Measurements from ENCODE around the gene NPAS4.
"Not testable (repeated sequence)": the region's sequence is repeated elsewhere in the genome, so short reads cannot be mapped to it uniquely, and the experiment has no call there.

NPAS4 gene

GRCh38 chr11:66410191-66410590 lies 10.6 kb upstream of the NPAS4 start:
- no peak for DNase-seq
- no peak for TF ChIP-seq POLR2A (IDR thresholded peaks at IDR 0.05; ENCODE audit: low read length)
- TF ChIP-seq GATA1 (IDR thresholded peaks at IDR 0.05; ENCODE audit: low read depth, low read length): no peak

GRCh38 chr11:66411323-66411722 lies 9.5 kb upstream of the NPAS4 start:
- TF ChIP-seq GATA1 (IDR thresholded peaks at IDR 0.05; ENCODE audit: low read depth, low read length): no peak
- no peak for TF ChIP-seq POLR2A (IDR thresholded peaks at IDR 0.05; ENCODE audit: low read length)
- no peak for DNase-seq

DNA sequence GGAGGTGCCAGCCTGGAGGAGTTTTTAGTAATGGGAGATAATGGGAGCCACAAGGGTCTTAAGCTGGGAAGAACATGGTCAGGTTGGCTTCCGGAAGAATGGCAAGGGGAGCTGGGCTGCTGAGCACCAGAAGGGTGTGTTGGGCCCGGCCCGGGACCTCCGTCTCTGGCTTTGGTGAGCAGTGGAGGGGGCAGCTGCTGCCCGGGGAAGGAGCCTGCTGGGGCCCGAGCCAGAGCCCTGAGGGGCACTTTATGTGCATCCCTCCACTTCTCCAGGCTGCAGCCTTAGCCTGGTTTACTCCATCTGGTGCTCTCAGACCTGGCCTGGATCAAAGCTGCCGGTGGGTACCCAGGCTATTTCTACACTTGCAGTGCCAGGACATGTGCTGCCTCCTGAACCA lies 8.7 kb upstream of the NPAS4 start:
- TF ChIP-seq GATA1 (IDR thresholded peaks at IDR 0.05; ENCODE audit: low read depth, low read length) (no peak), POLR2A (IDR thresholded peaks at IDR 0.05; ENCODE audit: low read length) (no peak)
- DNase-seq: no peak

DNA sequence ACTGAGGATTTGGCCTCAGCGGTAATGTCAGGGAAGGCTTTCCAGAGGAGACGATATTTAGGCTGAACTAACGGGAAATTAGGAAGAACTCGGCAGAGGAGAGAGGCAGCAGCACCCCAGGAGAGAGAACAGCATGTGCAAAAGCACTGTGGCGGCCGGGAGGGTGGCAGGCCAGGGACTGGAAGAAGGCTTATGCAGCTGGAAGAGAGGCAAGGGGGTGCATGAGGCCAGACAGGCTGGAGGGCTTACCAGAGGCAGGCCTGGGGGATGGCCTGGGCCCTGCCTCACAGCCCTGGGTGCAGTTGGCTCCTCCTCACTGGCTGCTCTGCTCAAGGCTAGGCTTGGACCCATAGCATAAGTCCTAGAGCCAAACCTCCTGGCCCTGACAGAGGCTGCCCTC lies 7.7 kb upstream of the NPAS4 start:
- TF ChIP-seq GATA1 (IDR thresholded peaks at IDR 0.05; ENCODE audit: low read depth, low read length) (no peak), POLR2A (IDR thresholded peaks at IDR 0.05; ENCODE audit: low read length) (no peak)
- no peak for DNase-seq

DNA sequence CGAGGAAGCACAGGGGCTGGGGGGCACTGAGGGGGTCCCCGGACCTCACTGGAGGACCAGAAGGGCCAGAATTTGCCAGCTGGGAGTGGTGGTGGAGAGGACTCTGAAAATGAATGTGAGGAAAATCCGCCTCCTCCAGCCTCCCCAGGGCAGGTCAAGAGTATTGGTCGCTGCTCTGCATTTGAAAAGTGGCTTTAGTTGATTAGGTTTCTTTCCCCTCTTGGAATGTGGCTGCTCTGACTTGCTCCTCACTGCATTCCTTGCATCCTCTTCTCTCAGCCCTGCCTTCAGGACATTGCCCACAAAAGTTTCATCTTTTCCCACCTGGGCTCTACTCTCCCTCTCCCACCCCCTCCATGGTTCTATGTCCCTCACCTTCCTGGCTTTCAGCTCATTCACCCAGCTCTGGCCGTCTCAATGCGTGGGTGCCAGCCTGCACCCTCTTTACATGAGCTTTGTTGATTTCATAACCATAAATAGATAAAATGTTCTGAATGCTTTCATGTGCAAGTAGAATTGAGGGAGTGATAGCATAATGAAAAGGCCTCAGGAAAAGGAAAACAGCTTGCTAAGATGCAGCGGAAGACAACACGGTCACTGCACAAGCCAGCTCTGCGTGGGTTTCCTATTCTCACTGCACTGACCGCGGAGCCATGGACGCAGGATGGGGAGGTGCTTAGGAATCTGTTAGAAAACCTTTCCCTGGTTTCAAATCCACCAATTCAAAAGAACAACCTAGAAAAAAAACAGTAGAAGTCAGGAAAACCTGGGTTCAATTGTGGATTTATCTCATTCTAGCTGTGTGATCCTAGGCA lies 6.5 kb upstream of the NPAS4 start:
- DNase-seq: no peak
- no peak for TF ChIP-seq GATA1 (IDR thresholded peaks at IDR 0.05; ENCODE audit: low read depth, low read length)
- no peak for TF ChIP-seq POLR2A (IDR thresholded peaks at IDR 0.05; ENCODE audit: low read length)

DNA sequence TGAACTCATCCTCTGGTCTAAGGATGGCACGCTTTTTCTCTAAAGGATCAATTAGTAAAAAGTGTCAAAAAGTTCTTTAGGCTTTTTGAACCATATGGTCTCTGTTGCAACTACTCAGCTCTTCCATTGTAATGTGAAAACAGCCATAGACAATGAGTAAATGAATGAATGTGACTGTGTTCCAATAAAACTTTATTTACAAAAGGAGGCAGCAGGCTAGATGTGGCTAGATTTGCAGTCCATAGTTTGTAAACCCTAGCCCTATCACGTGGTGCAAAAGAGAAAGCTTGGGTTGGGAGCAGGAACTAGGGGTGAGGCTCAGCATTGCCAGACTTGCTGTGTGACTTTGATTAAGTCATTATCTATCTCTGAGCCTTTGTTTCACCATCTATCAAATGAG lies 5.4 kb upstream of the NPAS4 start:
- no peak for DNase-seq
- no peak for TF ChIP-seq POLR2A (IDR thresholded peaks at IDR 0.05; ENCODE audit: low read length)
- TF ChIP-seq GATA1 (IDR thresholded peaks at IDR 0.05; ENCODE audit: low read depth, low read length): no peak

DNA sequence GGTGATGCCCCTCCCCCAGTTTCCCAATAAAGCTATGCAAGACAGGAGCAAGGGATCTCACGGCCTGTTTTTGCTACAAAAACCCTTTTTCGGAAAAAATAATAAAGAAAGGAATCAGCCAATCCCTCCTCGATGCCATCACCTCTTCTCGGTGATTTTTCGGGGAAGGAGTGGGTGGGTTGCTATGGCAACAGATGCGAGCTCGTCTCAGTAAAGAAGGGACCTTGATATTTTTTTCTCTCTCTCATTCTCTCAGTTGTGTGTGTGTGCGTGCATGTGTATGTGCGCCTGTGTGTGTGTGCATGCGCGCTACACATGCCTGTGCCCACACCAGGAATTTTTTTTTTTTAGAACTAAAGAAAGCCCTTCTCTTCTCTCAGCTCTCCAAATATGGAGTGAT lies 3.8 kb upstream of the NPAS4 start:
- no peak for DNase-seq

DNA sequence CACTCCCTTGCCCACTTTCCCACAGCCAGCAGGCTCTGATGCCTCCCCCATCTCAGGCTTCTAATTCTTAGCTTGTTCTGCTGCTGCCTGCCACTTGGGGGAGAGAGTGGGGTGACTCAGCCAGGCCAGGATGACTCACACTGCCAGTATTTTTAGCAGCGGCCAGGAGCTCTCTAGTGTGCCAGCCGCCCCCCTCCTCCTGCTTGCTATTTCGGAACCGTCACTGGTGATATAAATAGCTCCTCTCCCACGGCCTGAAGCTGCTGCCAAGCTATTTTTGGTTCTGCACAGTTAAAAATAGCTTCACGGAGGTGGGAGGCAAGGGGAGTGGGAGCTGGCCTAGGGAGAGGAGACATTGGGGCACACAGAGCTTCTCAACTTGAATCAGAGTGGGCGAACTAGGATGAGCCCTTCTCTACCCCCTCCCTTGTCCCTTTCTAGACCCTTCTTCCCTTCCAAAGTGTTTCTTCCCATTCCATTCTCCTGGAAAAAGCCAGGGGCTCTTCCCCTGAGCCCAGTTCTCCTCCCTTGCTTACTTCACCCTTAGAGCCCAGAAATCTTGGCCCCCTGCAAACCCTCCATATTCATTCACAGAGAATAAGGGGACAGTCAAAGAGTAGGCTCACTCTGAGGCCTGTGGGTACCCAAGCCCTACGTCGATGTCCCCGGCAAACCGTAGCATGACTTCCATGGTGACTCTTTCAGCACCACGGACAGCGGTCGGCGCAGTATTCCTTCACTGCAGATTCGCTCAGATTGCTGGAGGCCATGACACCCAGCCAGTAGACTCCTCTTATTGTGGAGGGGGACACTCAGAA lies 2.5 kb upstream of the NPAS4 start:
- peak; percentile 70 to 79 for DNase-seq

More for the DNA sequence above, 3.8 kb upstream of the NPAS4 start:
- TF ChIP-seq POLR2A (IDR thresholded peaks at IDR 0.05; ENCODE audit: low read length): no peak
- TF ChIP-seq GATA1 (IDR thresholded peaks at IDR 0.05; ENCODE audit: low read depth, low read length): no peak

DNA sequence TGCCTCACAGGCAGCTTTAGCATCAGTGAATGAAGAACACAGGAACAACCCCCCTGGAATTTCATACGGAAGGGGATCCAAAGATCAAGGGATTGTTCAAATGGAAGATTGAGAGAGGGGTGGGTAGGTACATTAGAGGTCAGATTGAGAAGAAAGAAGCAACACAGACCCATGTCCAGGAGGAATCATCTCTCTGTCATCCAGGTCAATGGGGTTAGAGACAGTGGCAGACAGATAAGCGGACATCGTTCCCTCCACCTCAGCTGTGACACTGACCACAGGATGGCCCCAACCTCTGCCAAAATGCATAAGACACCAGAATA lies 1.9 kb upstream of the NPAS4 start:
- no peak for TF ChIP-seq GATA1 (IDR thresholded peaks at IDR 0.05; ENCODE audit: low read depth, low read length)
- TF ChIP-seq POLR2A (IDR thresholded peaks at IDR 0.05; ENCODE audit: low read length): no peak
- no peak for DNase-seq

More for the DNA sequence above, 2.5 kb upstream of the NPAS4 start:
- no peak for TF ChIP-seq POLR2A (IDR thresholded peaks at IDR 0.05; ENCODE audit: low read length)

GRCh38 chr11:66419825-66420224 lies 1.0 kb upstream of the NPAS4 start:
- TF ChIP-seq GATA1 (IDR thresholded peaks at IDR 0.05; ENCODE audit: low read depth, low read length): no peak
- no peak for TF ChIP-seq POLR2A (IDR thresholded peaks at IDR 0.05; ENCODE audit: low read length)
- DNase-seq: no peak

DNA sequence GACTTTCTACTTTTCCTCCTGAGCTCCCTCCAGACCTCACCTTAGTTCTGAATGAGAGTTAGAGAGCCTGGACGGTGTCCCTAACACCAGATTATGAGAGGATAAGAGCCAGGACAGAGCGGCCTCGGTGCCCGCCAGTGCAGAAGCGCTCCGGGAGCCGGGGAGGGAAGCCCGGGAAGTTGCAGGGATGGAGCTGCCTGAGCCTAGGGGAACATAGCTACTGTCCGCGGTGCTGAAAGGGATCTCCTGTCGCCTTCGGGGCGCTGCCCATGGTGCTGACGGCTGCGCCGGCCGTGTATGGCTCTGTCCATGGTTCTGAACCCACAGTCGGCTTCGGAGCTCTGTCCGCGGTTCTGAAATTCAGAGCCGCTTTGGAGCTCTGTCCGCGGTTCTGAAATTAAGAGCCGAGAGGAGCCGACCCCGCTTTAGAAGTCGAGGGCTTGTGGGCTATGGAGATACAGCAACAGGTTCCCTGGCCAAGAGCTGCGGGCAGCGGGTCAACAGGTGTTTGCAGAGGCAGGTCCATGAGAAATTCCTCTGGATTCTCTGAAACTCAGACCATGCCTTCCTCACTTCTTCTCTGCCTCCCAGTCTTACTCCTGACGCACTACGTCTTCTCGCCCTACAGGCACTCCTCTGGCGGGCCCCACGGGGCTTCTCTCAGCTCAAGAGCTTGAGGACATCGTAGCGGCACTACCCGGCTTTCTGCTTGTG lies 814 bp downstream of the NPAS4 start:
- TF ChIP-seq GATA1 (IDR thresholded peaks at IDR 0.05; ENCODE audit: low read depth, low read length) (no peak), POLR2A (IDR thresholded peaks at IDR 0.05; ENCODE audit: low read length) (no peak)
- DNase-seq: peak; percentile 85 to 90

DNA sequence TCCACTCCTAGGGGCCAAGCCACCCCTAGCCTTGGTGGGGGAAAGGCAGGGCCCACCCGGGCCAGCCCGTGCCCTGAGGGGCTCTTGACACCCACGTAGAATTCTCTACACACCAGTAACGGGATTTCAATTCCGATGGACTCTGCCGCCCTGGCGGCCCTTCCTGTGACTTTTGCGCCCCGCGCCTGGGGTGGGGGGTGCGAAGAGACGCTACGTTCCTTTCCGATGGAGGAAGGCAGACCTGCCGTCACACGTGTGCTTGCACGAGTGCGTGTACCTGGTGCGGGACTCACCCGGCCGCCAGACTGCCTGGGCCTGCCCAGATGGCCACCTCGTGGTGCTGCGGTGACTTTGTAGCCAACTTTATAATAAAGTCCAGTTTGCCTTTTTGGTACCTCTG lies 5.5 kb downstream of the NPAS4 start:
- no peak for DNase-seq
- no peak for TF ChIP-seq POLR2A (IDR thresholded peaks at IDR 0.05; ENCODE audit: low read length)
- no peak for TF ChIP-seq GATA1 (IDR thresholded peaks at IDR 0.05; ENCODE audit: low read depth, low read length)

- TF ChIP-seq POLR2A (IDR thresholded peaks at IDR 0.05; ENCODE audit: low read length): no peak
- no peak for TF ChIP-seq GATA1 (IDR thresholded peaks at IDR 0.05; ENCODE audit: low read depth, low read length)
- no peak for DNase-seq
These were observed 8.1 kb downstream of the NPAS4 start for GRCh38 chr11:66428933-66429332.

DNA sequence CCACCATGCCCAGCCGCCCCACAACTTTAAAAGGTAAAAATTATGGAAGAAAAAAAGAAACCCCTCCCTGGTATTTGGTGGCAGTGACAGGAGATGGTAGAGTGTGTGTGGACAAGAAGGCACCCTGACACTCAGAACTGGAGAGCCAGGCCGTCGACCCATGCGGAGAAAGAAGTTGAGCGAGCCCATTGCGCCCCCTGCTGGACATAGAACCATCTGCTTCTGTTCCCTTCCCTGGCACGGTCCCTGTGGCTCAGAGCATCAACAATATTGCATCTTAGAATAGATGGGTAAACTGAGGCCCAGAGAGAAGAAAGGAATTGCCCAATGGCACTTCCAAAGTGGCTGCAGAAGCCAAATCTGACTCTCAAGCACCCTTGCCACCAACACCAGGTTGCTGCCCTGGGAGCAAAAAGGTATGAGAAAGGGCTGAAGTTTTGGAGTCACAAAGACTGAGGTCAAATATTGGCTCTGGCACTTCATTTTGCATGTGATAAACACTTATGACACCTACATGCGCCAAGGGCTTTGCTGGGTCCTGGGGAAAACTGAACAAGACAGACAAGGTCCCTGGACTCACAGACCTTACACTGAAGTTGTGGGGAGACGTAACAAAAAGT lies 9.3 kb downstream of the NPAS4 start:
- DNase-seq: peak; percentile 72 to 86
- no peak for TF ChIP-seq POLR2A (IDR thresholded peaks at IDR 0.05; ENCODE audit: low read length)
- no peak for TF ChIP-seq GATA1 (IDR thresholded peaks at IDR 0.05; ENCODE audit: low read depth, low read length)

DNA sequence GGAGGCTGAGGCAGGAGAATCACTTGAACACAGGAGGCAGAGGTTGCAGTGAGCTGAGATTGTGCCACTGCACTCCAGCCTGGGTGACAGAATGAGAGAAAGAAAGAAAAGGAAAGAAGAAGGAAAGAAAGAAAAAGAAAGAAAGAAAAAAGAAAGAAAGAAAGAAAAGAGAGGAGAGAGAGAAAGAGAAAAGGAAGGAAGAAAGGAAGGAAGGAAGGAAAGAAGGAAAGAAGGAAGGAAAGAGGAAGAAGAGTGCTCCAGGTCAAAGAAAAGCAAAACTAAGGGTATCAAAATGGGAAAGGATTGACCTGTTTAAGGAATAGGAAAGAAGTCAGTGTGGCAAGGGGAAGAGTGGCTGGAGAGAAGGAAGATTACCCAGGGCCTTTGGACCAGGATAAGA lies 10.5 kb downstream of the NPAS4 start:
- not testable (repeated sequence) for DNase-seq

- peak in 1 of 2 experiments; percentile 19 for DNase-seq
These were observed 11.1 kb downstream of the NPAS4 start for GRCh38 chr11:66431871-66432329.
